HL-60 (cell line): Measurements from ENCODE around the gene PIP5KL1.

Source experiments
- DNase-seq, 2 experiments: peaks; one replicate each; pipeline ENCODE4 v3.0.0-alpha.2; 2010 to 2020; ENCODE audit warnings: low read depth in 1 of 2, low spot score in 1 of 2
- H3K27ac ChIP-seq: fragments of 250-450 bp; sonication (Bioruptor Pico); replicated peaks from 2 replicates; pipeline ENCODE4 v1.5.1; 2020; ENCODE audit warnings: mild to moderate bottlenecking, moderate library complexity
- H3K27me3 ChIP-seq: fragments of 250-450 bp; sonication (Bioruptor Pico); 2 replicates; pipeline ENCODE4 v1.5.1; 2021; ENCODE audit warnings: mild to moderate bottlenecking, moderate library complexity; ENCODE audit not compliant: insufficient read depth, poor library complexity, severe bottlenecking
- H3K4me3 ChIP-seq: replicated peaks from 2 replicates; pipeline ENCODE4 v1.5.1; 2011; ENCODE audit warnings: mild to moderate bottlenecking, control low read depth, low read length; ENCODE audit not compliant: insufficient read depth
- CTCF ChIP-seq: IDR thresholded peaks from one replicate; pipeline ENCODE4 v1.5.1; 2011; ENCODE audit warnings: low read length, control low read depth, inconsistent platforms; ENCODE audit not compliant: insufficient read depth
- GABPA ChIP-seq: IDR thresholded peaks from 2 replicates; pipeline ENCODE4 v1.6.1; 2012; ENCODE audit warnings: low read depth
- POLR2AphosphoS5 ChIP-seq: IDR thresholded peaks from 2 replicates; pipeline ENCODE4 v1.6.1; 2012; ENCODE audit warnings: low read depth
- SPI1 ChIP-seq: IDR thresholded peaks from 2 replicates; pipeline ENCODE4 v1.6.1; 2012; ENCODE audit warnings: low read depth, mild to moderate bottlenecking, borderline replicate concordance
- TF ChIP-seq, protein P1 (sequence below): IDR thresholded peaks from 2 replicates; pipeline ENCODE4 v1.6.1; 2012; ENCODE audit warnings: low read depth; ENCODE audit not compliant: insufficient replicate concordance

Gene PIP5KL1

GRCh38 chr9:127875306-127875966, 55.1 kb downstream of the PIP5KL1 start:
- Histone ChIP-seq H3K4me3 (no peak overlapping the region), H3K27ac (no peak overlapping the region), H3K27me3 (no peaks in the 10 kb centered on the region)
- no peak for TF ChIP-seq CTCF
- TF ChIP-seq POLR2AphosphoS5, result no peak
- TF ChIP-seq, protein P1, sequence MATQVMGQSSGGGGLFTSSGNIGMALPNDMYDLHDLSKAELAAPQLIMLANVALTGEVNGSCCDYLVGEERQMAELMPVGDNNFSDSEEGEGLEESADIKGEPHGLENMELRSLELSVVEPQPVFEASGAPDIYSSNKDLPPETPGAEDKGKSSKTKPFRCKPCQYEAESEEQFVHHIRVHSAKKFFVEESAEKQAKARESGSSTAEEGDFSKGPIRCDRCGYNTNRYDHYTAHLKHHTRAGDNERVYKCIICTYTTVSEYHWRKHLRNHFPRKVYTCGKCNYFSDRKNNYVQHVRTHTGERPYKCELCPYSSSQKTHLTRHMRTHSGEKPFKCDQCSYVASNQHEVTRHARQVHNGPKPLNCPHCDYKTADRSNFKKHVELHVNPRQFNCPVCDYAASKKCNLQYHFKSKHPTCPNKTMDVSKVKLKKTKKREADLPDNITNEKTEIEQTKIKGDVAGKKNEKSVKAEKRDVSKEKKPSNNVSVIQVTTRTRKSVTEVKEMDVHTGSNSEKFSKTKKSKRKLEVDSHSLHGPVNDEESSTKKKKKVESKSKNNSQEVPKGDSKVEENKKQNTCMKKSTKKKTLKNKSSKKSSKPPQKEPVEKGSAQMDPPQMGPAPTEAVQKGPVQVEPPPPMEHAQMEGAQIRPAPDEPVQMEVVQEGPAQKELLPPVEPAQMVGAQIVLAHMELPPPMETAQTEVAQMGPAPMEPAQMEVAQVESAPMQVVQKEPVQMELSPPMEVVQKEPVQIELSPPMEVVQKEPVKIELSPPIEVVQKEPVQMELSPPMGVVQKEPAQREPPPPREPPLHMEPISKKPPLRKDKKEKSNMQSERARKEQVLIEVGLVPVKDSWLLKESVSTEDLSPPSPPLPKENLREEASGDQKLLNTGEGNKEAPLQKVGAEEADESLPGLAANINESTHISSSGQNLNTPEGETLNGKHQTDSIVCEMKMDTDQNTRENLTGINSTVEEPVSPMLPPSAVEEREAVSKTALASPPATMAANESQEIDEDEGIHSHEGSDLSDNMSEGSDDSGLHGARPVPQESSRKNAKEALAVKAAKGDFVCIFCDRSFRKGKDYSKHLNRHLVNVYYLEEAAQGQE, result no peak
- TF ChIP-seq GABPA, result no peak
- TF ChIP-seq SPI1, result no peak
- no peak for DNase-seq

DNA sequence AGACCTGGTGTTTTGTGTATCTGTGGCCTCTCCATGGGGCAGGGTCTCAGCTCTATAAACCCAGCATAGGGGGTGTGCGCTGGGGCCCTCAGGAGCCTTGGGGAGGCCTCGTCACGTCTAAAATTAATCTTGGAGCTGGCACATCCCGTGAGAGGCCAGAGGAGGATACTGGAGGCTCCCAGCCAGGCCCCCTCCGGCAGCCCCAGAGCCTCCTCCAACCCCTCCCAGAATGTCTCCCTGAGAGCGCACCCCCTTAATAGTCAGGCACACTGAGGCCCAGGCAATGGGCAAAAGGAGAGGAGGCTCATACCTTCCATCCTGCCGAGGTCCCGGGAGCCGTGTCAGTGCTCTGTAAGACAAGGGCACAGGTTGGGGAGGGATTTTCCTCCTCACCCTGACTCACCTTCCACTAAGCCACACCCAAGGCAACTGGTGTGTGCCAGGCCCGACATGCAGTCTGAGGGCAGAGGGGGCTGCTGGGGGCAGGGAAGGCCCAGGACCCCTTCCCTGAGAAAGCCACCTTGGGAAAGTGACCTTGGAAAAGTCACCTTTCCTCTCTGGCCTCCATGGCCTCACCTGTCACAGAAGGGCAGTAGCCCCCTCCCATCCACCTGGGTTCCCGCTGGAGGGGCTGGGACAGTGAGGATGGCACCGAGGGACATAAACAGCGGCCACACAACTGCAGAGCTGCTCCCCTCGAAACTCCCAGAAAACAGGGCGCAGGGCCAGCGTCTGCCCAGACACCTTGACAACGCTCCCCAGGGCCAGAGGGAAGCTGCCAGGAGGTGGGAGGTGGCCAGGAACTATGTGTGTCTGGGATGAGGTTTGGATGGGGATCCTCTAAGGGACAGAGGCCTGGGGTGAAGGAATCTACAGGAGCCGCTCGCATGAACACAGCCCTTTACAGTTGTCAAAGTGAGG, 56.0 kb downstream of the PIP5KL1 start:
- Histone ChIP-seq H3K27ac (no peak overlapping the region), H3K4me3 (no peak overlapping the region), H3K27me3 (no peaks in the 10 kb centered on the region)
- DNase-seq, result no peak
- TF ChIP-seq POLR2AphosphoS5 (no peak), SPI1 (no peak), GABPA (no peak), CTCF (no peak)
- TF ChIP-seq, protein P1, result no peak

DNA sequence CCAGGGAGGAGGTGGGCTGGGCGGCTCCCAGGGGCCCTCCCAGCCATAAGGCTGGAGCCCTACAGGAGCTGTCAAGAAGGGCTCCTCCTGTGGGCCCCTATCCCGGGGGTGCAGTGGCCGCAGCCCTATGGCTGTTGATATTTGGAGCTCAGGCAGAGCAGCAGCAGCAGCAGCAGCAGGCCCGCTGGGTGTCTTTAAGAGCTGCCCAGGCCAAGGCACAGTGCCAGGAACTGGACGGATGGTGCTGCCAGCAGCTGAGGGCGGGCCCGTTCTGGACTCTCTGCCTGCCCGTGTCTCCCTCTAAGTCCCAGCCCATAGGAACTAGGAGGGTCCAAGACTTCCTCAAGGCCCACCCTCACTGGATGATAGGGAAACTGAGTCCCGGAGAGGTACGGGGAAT, 56.7 kb downstream of the PIP5KL1 start:
- DNase-seq, result no peak
- Histone ChIP-seq H3K27ac (no peak overlapping the region), H3K27me3 (no peaks in the 10 kb centered on the region), H3K4me3 (no peak overlapping the region)
- TF ChIP-seq, protein P1, result no peak
- TF ChIP-seq POLR2AphosphoS5 (no peak), GABPA (no peak), CTCF (no peak), SPI1 (no peak)
